ENCODE measurements around the gene IMPDH2. TPM values are rescaled to one million over a fixed set of nuclear protein-coding genes. Genes with fewer than 3 reads are reported as not detected.

The IMPDH2 gene
- total RNA-seq, 4 donors from 2014 or later, result 123 to 278 (median 200) TPM

GRCh38 chr3:49019941-49020329, 9.3 kb downstream of the IMPDH2 start:
- no peak for TF ChIP-seq CTCF (IDR thresholded peaks at IDR 0.05)
- TF ChIP-seq POLR2A (IDR thresholded peaks at IDR 0.05), result no peak
- peak overlapping the region; percentile 66 to 99 (median 93) for H3K4me3 ChIP-seq
- no peaks in the 10 kb centered on the region for H3K9me3 ChIP-seq
- 0 to 44% methylated on average over 1 to 10 of the region's 12 CpGs for WGBS, 2 donors
- no peaks in the 10 kb centered on the region for H3K27me3 ChIP-seq
- DNase-seq, result no peak
- peak overlapping the region; percentile 97 to 100 (median 99) for H3K27ac ChIP-seq
- intact Hi-C loops (cut with DNase I), result loop anchor here (10.0 kb wide), 1 partner anchor 75 kb away; the partner anchor contains the start of gene QRICH1
- H3K4me1 ChIP-seq, result peaks cover 37 to 69% (median 38%) of the 10 kb centered on the region in 3 donors
- peaks cover 20 to 42% (median 24%) of the 10 kb centered on the region in 3 donors for H3K36me3 ChIP-seq

- Histone ChIP-seq H3K27me3 (no peaks in the 10 kb centered on the region), H3K9me3 (no peaks in the 10 kb centered on the region), H3K27ac (peak overlapping the region; percentile 87 to 100 (median 90)), H3K4me1 (peaks cover 37 to 59% (median 38%) of the 10 kb centered on the region in 3 donors), H3K4me3 (peak overlapping the region; percentile 71 to 94 (median 86)), H3K36me3 (peaks cover 15 to 42% (median 24%) of the 10 kb centered on the region in 3 donors)
- intact Hi-C loops (cut with DNase I), result no loop called here
- 0 to 1% methylated on average over 18 of the region's 18 CpGs for WGBS, 2 donors
- no peak for DNase-seq
- TF ChIP-seq CTCF (IDR thresholded peaks at IDR 0.05), result no peak
- TF ChIP-seq POLR2A (IDR thresholded peaks at IDR 0.05), result no peak
These were observed 10.5 kb downstream of the IMPDH2 start for GRCh38 chr3:49018707-49019006.

GRCh38 chr3:49017971-49018706, 11.1 kb downstream of the IMPDH2 start, which contains the start of gene DALRD3:
TSS of gene DALRD3 (minus strand) at chr3:49018580. CDS start at chr3:49018564, 16 bp downstream.
- no peak for DNase-seq
- WGBS, 2 donors, result 0% methylated on average over 13 of the region's 85 CpGs
- peaks cover 11 to 42% (median 23%) of the 10 kb centered on the region in 3 donors for H3K36me3 ChIP-seq
- H3K4me1 ChIP-seq, result peaks cover 34 to 59% (median 35%) of the 10 kb centered on the region in 3 donors
- no peaks in the 10 kb centered on the region for H3K27me3 ChIP-seq
- intact Hi-C loops (cut with DNase I), result no loop called here
- peak within 1 kb of the TSS; percentile 88 to 100 (median 96) for H3K27ac ChIP-seq
- H3K4me3 ChIP-seq, result peak within 1 kb of the TSS; percentile 71 to 94 (median 86)
- TF ChIP-seq POLR2A (IDR thresholded peaks at IDR 0.05) (peak in 2 of 4 donors; percentile 46 to 56), CTCF (IDR thresholded peaks at IDR 0.05) (peak in 1 of 6 experiments; percentile 11)
- no peaks in the 10 kb centered on the region for H3K9me3 ChIP-seq

DNA sequence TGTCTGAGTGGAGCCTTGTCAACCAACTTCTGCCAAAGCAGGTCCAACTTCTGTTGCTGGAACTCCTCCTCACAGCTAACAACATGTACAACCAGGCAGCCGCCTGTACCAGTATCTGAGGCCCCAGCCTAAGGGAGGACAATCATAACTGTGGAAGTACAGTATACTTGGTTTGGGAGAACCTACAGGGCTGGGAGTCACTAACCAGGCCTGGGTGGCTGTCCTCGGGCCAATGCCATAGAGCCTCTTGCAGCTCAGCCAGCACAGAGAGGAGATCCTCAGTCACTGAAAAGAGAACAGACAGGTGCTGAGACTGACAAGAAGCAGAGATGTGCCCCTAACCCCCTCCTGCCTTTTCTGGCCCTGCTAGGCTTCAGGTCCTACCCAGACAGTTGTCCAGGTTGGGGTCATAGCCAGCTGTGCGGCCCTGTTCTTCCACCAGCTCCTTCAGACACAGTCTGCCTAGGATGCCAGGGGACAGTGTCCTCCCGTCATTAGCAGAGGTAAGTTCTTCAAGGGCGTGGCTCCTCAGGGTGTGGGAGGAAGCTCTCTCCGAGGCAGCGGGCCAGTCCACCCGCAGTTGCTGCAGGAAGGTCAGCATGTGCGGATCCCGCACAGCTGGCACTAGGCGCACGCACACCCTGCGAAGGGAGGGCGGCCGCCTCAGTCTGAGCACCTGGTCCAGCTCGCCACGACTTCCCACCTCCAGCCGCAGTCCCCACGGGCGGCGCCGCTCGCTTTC, 11.8 kb downstream of the IMPDH2 start:
- peak overlapping the region; percentile 87 to 100 (median 90) for H3K27ac ChIP-seq
- peaks cover 27 to 59% (median 32%) of the 10 kb centered on the region in 3 donors for H3K4me1 ChIP-seq
- no peak for DNase-seq
- peak in 1 of 4 donors; percentile 4 for TF ChIP-seq POLR2A (IDR thresholded peaks at IDR 0.05)
- TF ChIP-seq CTCF (IDR thresholded peaks at IDR 0.05), result no peak
- H3K36me3 ChIP-seq, result peaks cover 11 to 44% (median 23%) of the 10 kb centered on the region in 3 donors
- H3K27me3 ChIP-seq, result no peaks in the 10 kb centered on the region
- peak overlapping the region; percentile 71 to 94 (median 86) for H3K4me3 ChIP-seq
- H3K9me3 ChIP-seq, result no peaks in the 10 kb centered on the region
- 14 to 65% methylated on average over 2 of the region's 23 CpGs for WGBS, 2 donors
- intact Hi-C loops (cut with DNase I), result no loop called here
